Measurements from ENCODE around the gene SLC2A13. TPM values are rescaled to one million over a fixed set of nuclear protein-coding genes. Genes with fewer than 3 reads are reported as not detected.

SLC2A13 gene
- total RNA-seq, 1 experiment from 2014 or later: 0.66 TPM

- Histone ChIP-seq H3K4me3 (peak overlapping the region; percentile 20), H3K27me3 (no peaks in the 10 kb centered on the region)
- DNase-seq: no peak
Observed at GRCh38 chr12:40107803-40108620, 2.1 kb upstream of the SLC2A13 start.

GRCh38 chr12:40107098-40107802 lies 1.4 kb upstream of the SLC2A13 start:
- peak overlapping the region; percentile 12; the same call in 1 of the 2 replicates for H3K4me3 ChIP-seq
- DNase-seq: peak; percentile 72
- no peaks in the 10 kb centered on the region for H3K27me3 ChIP-seq
- H3K36me3 ChIP-seq: no peaks in the 10 kb centered on the region
- no peaks in the 10 kb centered on the region for H3K9me3 ChIP-seq

More at GRCh38 chr12:40107803-40108620, 2.1 kb upstream of the SLC2A13 start:
- no peaks in the 10 kb centered on the region for H3K36me3 ChIP-seq
- no peaks in the 10 kb centered on the region for H3K9me3 ChIP-seq

- Histone ChIP-seq H3K4me3 (no peak overlapping the region), H3K36me3 (no peaks in the 10 kb centered on the region), H3K9me3 (no peaks in the 10 kb centered on the region), H3K27me3 (no peaks in the 10 kb centered on the region)
- DNase-seq: no peak
Observed at GRCh38 chr12:40106655-40107054, 774 bp upstream of the SLC2A13 start.

- no peaks in the 10 kb centered on the region for H3K27me3 ChIP-seq
- DNase-seq: no peak
- H3K9me3 ChIP-seq: no peaks in the 10 kb centered on the region
- peak overlapping the region; percentile 50 for H3K4me3 ChIP-seq
- H3K36me3 ChIP-seq: no peaks in the 10 kb centered on the region
Observed at GRCh38 chr12:40106202-40106533, 287 bp upstream of the SLC2A13 start.

- Histone ChIP-seq H3K36me3 (no peaks in the 10 kb centered on the region), H3K4me3 (peak overlapping the region; percentile 50), H3K27me3 (no peaks in the 10 kb centered on the region), H3K9me3 (no peaks in the 10 kb centered on the region)
- DNase-seq: peak; percentile 45
Observed at GRCh38 chr12:40105265-40105514, 691 bp downstream of the SLC2A13 start.

GRCh38 chr12:40104461-40105264 lies 1.2 kb downstream of the SLC2A13 start:
- no peaks in the 10 kb centered on the region for H3K36me3 ChIP-seq
- no peaks in the 10 kb centered on the region for H3K27me3 ChIP-seq
- no peaks in the 10 kb centered on the region for H3K9me3 ChIP-seq
- peak overlapping the region; percentile 50 for H3K4me3 ChIP-seq
- no peak for DNase-seq

GRCh38 chr12:40103043-40103442 lies 2.8 kb downstream of the SLC2A13 start:
- Histone ChIP-seq H3K9me3 (no peaks in the 10 kb centered on the region), H3K36me3 (no peaks in the 10 kb centered on the region), H3K27me3 (no peaks in the 10 kb centered on the region), H3K4me3 (no peak overlapping the region)
- DNase-seq: no peak

GRCh38 chr12:40101747-40102146 lies 4.1 kb downstream of the SLC2A13 start:
- H3K9me3 ChIP-seq: no peaks in the 10 kb centered on the region
- no peaks in the 10 kb centered on the region for H3K36me3 ChIP-seq
- no peaks in the 10 kb centered on the region for H3K27me3 ChIP-seq
- H3K4me3 ChIP-seq: no peak overlapping the region
- no peak for DNase-seq

- Histone ChIP-seq H3K4me3 (no peak overlapping the region), H3K27me3 (no peaks in the 10 kb centered on the region), H3K9me3 (no peaks in the 10 kb centered on the region), H3K36me3 (no peaks in the 10 kb centered on the region)
- no peak for DNase-seq
Observed at GRCh38 chr12:40099423-40099853, 6.4 kb downstream of the SLC2A13 start.

- no peaks in the 10 kb centered on the region for H3K36me3 ChIP-seq
- H3K9me3 ChIP-seq: no peaks in the 10 kb centered on the region
- H3K4me3 ChIP-seq: no peak overlapping the region
- H3K27me3 ChIP-seq: no peaks in the 10 kb centered on the region
- DNase-seq: no peak
Observed at GRCh38 chr12:40098406-40099145, 7.3 kb downstream of the SLC2A13 start.

- H3K27me3 ChIP-seq: no peaks in the 10 kb centered on the region
- H3K36me3 ChIP-seq: no peaks in the 10 kb centered on the region
- no peak overlapping the region for H3K4me3 ChIP-seq
- no peaks in the 10 kb centered on the region for H3K9me3 ChIP-seq
- DNase-seq: no peak
Observed at GRCh38 chr12:40093512-40093911, 12.4 kb downstream of the SLC2A13 start.

- DNase-seq: no peak
- Histone ChIP-seq H3K4me3 (no peak overlapping the region), H3K9me3 (no peaks in the 10 kb centered on the region), H3K36me3 (no peaks in the 10 kb centered on the region), H3K27me3 (no peaks in the 10 kb centered on the region)
Observed at GRCh38 chr12:40086471-40086870, 19.4 kb downstream of the SLC2A13 start.

- no peaks in the 10 kb centered on the region for H3K36me3 ChIP-seq
- no peak overlapping the region for H3K4me3 ChIP-seq
- no peaks in the 10 kb centered on the region for H3K27me3 ChIP-seq
- no peak for DNase-seq
- no peaks in the 10 kb centered on the region for H3K9me3 ChIP-seq
Observed at GRCh38 chr12:40078266-40078665, 27.6 kb downstream of the SLC2A13 start.

GRCh38 chr12:40075458-40075857 lies 30.4 kb downstream of the SLC2A13 start:
- Histone ChIP-seq H3K9me3 (no peaks in the 10 kb centered on the region), H3K4me3 (no peak overlapping the region), H3K27me3 (no peaks in the 10 kb centered on the region), H3K36me3 (no peaks in the 10 kb centered on the region)
- DNase-seq: no peak

- Histone ChIP-seq H3K9me3 (no peaks in the 10 kb centered on the region), H3K4me3 (no peak overlapping the region), H3K36me3 (no peaks in the 10 kb centered on the region), H3K27me3 (no peaks in the 10 kb centered on the region)
- no peak for DNase-seq
Observed at GRCh38 chr12:40068416-40068815, 37.5 kb downstream of the SLC2A13 start.

- H3K9me3 ChIP-seq: no peaks in the 10 kb centered on the region
- H3K36me3 ChIP-seq: no peaks in the 10 kb centered on the region
- DNase-seq: no peak
- H3K4me3 ChIP-seq: no peak overlapping the region
- H3K27me3 ChIP-seq: no peaks in the 10 kb centered on the region
Observed at GRCh38 chr12:40065636-40066035, 40.2 kb downstream of the SLC2A13 start.

- Histone ChIP-seq H3K27me3 (no peaks in the 10 kb centered on the region), H3K36me3 (no peaks in the 10 kb centered on the region), H3K9me3 (no peaks in the 10 kb centered on the region), H3K4me3 (no peak overlapping the region)
- DNase-seq: peak; percentile 29
Observed at GRCh38 chr12:40063414-40063813, 42.5 kb downstream of the SLC2A13 start.
